HL-60/S4 treated with retinoic acid at 250 ng/mL for 4 days and 3 days (cell line): ENCODE results near the gene PSMD1.
"Not testable (repeated sequence)": the region's sequence is repeated elsewhere in the genome, so short reads cannot be mapped to it uniquely, and the experiment has no call there.

Source experiments
- in situ Hi-C: fragments of 300-500 bp; cut with MboI; formaldehyde crosslinking; loops from 2 replicates; pipeline ENCODE4 v1.7.0; 2022; ENCODE audit warnings: low sequenced_read_pairs

The PSMD1 gene

GRCh38 chr2:231056453-231057416, at the start of gene PSMD1:
TSS of gene PSMD1 (plus strand) at chr2:231056867. CDS start at chr2:231057026, 159 bp downstream.
- in situ Hi-C loops: no loop called here

DNA sequence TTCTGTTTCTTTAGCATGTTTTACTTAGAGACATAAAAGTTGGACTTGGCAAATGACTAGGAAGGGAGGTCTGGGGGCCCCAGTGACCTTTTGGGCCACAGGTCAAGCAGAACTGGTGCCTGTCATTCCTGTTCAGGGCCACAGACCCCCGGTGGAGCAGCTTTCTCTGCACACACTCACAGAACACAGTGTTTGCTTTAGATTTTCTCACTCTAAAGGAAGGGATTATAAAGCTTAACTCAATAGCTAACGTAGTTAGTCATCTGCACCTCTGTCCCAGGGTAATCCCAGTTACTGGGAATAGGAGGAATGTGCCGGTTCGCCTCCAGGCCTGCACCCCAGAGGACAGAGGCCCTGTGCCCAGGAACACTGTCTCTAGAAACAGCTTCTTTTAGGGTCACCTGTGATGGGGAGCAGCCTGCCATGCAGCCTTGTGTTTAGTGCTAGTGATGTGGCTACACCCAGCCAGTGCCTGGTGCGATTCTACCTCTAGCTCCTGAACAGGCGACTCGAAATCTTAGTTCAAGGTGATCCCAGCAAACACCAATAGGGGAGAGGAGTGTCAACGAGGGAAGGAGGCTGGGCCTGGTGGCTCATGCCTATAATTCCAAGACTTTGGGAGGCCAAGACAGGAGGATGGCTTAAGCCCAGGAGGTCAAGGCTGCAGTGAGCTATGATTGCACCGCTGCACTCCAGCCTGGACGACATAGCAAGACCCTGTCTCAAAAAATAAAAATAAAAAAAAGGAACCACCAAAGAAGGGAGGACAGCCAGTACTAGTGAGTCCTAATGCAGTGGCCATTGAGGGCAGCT, 49.2 kb upstream of the PSMD1 start:
- in situ Hi-C loops: no loop called here

DNA sequence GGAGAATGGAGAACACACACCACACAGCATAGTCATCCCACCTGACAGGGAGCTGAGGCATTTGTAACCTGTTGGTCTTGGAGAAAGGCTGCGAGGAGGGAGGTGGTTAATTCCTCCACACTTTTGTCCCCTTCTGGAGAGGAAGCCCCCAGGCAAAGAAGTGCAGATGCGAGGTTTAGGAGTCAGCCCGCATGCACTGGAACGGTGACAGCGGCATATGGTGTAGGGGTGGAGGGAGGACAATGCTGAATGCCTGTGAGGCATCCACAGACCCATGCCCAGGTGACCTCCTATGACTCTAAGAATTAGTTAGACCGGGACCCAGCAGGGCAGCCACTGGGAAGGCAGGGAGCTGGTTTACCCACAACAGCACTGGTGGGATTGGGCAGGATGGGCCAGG, 48.5 kb upstream of the PSMD1 start:
- in situ Hi-C loops: no loop called here

DNA sequence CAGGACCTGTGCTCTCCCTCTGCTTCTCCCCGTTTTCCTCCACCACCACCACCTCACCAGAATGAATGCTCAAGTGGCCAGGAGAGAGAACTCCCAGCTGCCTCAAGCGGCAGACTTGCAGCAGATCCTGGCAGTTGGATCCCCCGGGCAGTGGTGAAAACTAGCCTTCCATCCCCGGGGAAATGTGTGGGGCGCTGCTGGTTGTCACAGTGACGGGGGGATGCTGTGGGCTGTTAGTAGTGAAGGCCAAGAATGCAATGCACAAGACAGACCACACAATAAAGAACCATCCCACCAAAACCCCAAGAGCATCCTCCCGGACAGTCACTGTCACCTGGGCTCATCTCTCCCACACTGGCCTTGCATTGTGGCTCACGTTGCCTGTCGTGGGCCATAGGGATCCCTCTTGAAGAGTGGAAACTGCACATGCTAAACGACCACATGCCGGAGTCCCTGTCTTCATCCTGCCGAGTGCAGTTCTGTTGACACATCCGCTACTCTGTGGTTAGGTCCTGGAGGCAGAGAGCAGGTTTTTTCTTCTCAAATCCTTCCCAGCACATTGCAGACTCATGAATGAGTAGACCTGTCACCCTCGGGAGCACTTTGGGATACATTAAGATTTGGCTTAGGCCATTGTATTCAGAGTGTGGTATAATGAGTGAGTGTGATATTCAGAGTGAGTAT, 47.3 kb upstream of the PSMD1 start:
- in situ Hi-C loops: no loop called here

GRCh38 chr2:231010201-231010730, 46.4 kb upstream of the PSMD1 start:
- in situ Hi-C loops: no loop called here

DNA sequence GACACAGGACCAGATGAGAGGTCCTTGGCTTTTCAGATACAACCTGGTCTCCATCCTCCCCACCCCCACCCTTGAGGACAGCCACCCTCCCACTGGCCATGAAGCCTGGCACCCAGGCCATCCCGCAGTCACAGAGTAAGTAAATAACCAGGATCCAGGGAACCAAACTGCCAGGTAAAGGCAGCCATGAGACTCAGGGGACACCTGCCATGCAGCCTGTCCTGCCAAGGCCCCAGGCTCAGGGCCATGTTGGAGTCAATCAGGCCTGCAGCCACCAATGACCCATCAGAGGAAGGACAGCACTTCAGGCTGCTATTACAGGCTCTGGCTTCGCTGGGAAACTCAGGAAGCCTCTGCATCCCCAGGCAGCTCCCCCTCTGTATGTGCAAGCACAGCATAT, 45.1 kb upstream of the PSMD1 start:
- in situ Hi-C loops: no loop called here

DNA sequence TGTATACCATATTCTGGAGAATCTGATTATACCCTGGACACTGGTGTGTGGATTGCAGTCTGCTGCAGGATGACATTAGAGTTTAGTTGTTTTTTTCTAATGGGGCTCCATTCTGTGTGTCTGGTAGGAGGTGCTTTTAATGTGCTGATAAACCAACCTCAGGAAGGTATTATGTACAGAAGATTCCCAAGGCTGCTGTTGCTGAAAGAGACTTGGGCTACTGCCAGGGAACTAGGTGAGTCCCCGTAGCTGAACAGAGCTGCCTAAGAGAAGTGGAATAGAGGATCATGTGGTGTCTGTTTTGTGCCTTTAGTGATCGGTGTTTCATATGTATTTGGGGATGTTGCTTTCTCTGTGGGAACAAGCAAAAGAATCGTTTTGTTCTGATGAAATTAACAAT, 44.2 kb upstream of the PSMD1 start:
- in situ Hi-C loops: no loop called here

- in situ Hi-C loops: no loop called here
Measured at GRCh38 chr2:231013820-231014219, 42.8 kb upstream of the PSMD1 start.

DNA sequence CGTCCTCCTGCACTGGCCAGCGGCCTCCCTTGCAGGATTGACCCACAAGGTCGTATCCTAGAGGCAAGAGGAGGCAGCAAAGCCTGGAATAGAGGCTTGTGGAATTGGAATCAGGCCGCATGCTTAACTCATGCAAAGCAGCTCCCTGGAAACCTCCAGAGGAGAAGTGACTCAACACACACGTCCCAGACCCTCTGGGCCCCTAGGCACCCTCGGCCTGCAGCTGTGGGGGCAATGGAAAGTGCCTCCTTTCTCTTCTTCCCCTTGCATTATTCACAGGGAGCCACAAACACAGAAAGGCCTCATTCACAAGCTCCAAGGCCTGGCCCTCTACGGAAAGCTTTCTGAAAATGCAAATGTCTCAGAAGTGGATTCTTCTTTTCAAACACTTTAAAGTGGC, 41.2 kb upstream of the PSMD1 start:
- in situ Hi-C loops: no loop called here

DNA sequence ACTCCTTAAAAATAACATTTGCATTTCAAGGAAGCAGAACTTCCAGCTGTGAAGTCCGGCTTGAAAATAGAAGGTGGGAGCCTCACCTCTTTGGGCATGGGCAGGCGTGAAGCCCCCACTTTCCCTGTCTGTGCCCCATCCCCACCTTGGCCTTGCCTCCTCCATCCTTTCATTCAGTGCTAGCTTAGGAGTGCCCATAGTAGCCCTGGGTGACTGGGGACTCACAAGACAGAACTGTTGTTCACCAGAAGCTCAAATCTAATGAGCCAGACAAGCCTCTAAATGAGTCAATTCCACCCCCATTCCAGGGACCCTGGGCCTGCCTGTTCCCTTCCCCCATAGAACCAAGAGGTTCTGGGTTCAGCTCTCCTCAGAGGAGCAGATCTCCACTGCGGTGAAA, 40.7 kb upstream of the PSMD1 start:
- in situ Hi-C loops: no loop called here

- in situ Hi-C loops: no loop called here
Measured at GRCh38 chr2:231016566-231017230, 40.0 kb upstream of the PSMD1 start.

- in situ Hi-C loops: no loop called here
Measured at GRCh38 chr2:231017231-231017598, 39.5 kb upstream of the PSMD1 start.

DNA sequence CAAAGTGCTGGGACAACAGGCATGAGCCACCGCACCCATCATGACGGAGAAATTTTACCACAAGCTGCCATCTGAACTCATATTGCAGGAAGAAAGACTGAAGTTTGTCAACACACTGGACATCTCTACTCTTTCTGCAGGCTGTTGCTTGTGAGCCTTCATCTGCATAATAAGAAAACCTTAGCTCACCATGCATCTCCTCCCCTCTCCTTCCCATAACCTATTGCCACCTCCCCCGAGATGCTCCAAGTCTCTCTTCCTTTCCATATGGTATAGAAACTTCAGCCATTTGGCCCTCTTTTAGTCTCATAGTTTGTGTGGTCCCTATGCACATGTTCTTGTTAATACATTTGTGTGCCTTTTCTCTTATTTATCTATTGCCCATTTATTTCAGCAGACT, 38.5 kb upstream of the PSMD1 start:
- in situ Hi-C loops: no loop called here

GRCh38 chr2:231025059-231025458, 31.6 kb upstream of the PSMD1 start:
- in situ Hi-C loops: not testable (repeated sequence)

- in situ Hi-C loops: no loop called here
Measured at GRCh38 chr2:231028889-231029288, 27.8 kb upstream of the PSMD1 start.

- in situ Hi-C loops: no loop called here
Measured at GRCh38 chr2:231029563-231029962, 27.1 kb upstream of the PSMD1 start.

GRCh38 chr2:231030725-231031124, 25.9 kb upstream of the PSMD1 start:
- in situ Hi-C loops: no loop called here

DNA sequence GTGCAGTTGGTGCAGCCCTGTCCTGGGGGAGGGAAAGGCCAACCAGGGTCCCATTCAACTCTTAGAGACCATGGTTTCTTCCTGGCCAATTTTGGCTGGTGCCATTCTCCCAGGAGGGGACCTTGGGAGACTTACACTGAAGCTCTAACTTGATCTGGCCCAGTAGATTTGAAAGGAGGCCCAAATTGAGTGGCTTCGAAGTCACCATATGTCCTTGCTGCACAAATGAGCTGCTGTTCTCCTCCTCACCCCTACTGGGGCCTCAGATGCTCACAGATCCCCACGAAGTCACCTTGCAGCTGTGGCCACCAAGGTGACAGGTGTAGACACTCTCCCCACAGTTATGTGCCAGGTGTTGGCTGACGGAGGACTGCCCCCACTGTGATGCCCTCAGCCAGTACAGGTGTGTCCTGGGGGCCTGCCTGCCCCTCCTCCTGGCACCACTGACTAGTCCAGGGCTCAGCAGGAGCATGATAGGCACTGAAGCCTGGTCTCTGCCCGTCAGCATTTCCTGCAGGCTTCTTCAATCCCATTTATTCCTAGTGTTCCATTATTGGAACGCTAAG, 24.0 kb upstream of the PSMD1 start:
- in situ Hi-C loops: no loop called here

DNA sequence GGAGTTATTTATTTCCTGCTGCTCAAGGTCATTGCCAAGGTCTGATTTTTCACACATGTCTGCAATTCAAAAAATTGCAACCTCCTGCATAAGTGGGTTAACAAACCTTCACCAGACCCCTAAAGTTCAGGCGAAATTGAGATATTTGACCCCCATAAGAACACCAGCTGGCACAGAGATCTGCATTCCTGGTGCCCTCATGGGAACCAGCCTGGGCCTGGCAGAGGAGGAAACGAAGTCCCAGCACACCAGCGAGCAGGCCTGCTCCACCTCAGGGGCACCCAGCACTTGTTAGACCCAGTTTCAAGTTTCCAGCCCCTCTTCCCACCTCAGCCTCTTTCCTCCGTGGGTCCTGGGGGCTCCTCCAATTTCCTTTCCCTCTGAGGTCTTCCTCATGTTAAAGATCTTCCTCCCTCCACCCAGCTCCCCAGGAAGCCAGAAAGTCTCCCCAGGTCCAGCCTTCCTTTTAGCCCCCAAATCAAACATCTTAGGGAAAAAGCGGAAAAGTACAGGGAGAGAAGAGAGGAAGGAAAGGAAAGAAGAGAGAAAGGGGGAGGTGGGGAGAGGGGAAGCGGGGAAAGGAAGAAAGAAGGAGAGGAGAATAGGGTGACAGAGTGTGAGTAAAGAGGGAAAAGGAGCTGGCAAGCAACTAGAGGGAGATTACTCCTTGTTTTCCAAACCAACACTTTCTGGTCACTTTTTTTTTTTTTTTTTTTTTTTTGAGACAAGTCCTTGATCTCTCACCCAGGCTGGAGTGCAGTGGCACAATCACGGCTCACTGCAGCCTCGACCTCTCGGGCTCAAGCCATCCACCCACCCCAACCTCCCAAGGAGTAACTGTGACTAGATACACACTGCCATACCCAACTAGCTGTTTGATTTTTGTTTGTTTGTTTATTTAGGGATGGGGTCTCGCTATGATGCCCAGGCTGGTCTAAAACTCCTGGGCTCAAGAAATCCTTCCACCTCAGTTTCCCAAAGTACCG, 23.2 kb upstream of the PSMD1 start:
- in situ Hi-C loops: no loop called here
